GM23338 (cell line): Measurements from ENCODE around the gene MARCKS. TPM values are rescaled to one million over a fixed set of nuclear protein-coding genes. Genes with fewer than 3 reads are reported as not detected.

Source experiments
- ATAC-seq: fragments of 200-7000 bp; cut with Tn5 transposase; 3 replicates; pipeline ENCODE4 v1.9.1; 2020
- DNase-seq: peaks from one replicate; pipeline ENCODE4 v3.0.0-alpha.2; 2015; ENCODE audit warnings: low spot score
- H2AFZ ChIP-seq: fragments of 200-600 bp; sonication (generic); 2 replicates; pipeline ENCODE4 v1.8.0; 2016; ENCODE audit warnings: antibody characterized with exemption, mild to moderate bottlenecking, moderate library complexity
- H3F3A ChIP-seq: fragments of 200-600 bp; sonication (generic); replicated peaks from 2 replicates; pipeline ENCODE4 v1.8.0; 2017; ENCODE audit warnings: antibody characterized with exemption, mixed run types, low read depth
- H3K27ac ChIP-seq: fragments of 200-600 bp; sonication (generic); 2 replicates; pipeline ENCODE4 v1.6.1; 2016; ENCODE audit warnings: low read depth
- H3K27me3 ChIP-seq: fragments of 200-600 bp; sonication (generic); 2 replicates; pipeline ENCODE4 v1.8.0; 2016; ENCODE audit warnings: mild to moderate bottlenecking, mixed run types, moderate library complexity; ENCODE audit not compliant: insufficient read depth
- H3K36me3 ChIP-seq: fragments of 200-600 bp; sonication (generic); 2 replicates; pipeline ENCODE4 v1.8.0; 2016; ENCODE audit warnings: mild to moderate bottlenecking; ENCODE audit not compliant: insufficient read depth
- H3K4me1 ChIP-seq: fragments of 200-600 bp; sonication (generic); 2 replicates; pipeline ENCODE4 v1.8.0; 2016; ENCODE audit warnings: mild to moderate bottlenecking, moderate library complexity; ENCODE audit not compliant: insufficient read depth
- H3K4me2 ChIP-seq: fragments of 200-600 bp; sonication (generic); 2 replicates; pipeline ENCODE4 v1.7.1; 2017; ENCODE audit warnings: mixed run types
- H3K4me3 ChIP-seq: fragments of 200-600 bp; sonication (generic); 2 replicates; pipeline ENCODE4 v1.6.1; 2016; ENCODE audit warnings: mixed run types
- H3K79me2 ChIP-seq: fragments of 200-600 bp; sonication (generic); replicated peaks from 2 replicates; pipeline ENCODE4 v1.8.0; 2017; ENCODE audit warnings: mild to moderate bottlenecking; ENCODE audit not compliant: insufficient read depth
- H3K9me2 ChIP-seq: fragments of 200-600 bp; sonication (generic); 2 replicates; pipeline ENCODE4 v1.8.0; 2017; ENCODE audit not compliant: insufficient read depth
- H4K20me1 ChIP-seq: fragments of 200-600 bp; sonication (generic); replicated peaks from 2 replicates; pipeline ENCODE4 v1.8.0; 2017; ENCODE audit warnings: mild to moderate bottlenecking; ENCODE audit not compliant: insufficient read depth
- H3K27ac Mint-ChIP-seq: 2 replicates; pipeline ENCODE4 v1.8.0; 2020; ENCODE audit warnings: inconsistent platforms, mild to moderate bottlenecking, moderate library complexity, mixed read lengths
- H3K27me3 Mint-ChIP-seq: 3 replicates; pipeline ENCODE4 v1.8.0; 2022; ENCODE audit warnings: low read depth, mild to moderate bottlenecking, moderate library complexity, mixed read lengths, inconsistent platforms; ENCODE audit not compliant: insufficient read depth, poor library complexity
- H3K36me3 Mint-ChIP-seq: 3 replicates; pipeline ENCODE4 v1.8.0; 2021; ENCODE audit warnings: low read depth, mild to moderate bottlenecking, inconsistent platforms, moderate library complexity, mixed read lengths
- H3K4me1 Mint-ChIP-seq: 3 replicates; pipeline ENCODE4 v1.8.0; 2020; ENCODE audit warnings: mild to moderate bottlenecking, inconsistent platforms, mixed read lengths
- H3K4me3 Mint-ChIP-seq: 3 replicates; pipeline ENCODE4 v1.8.0; 2021; ENCODE audit warnings: moderate library complexity, mild to moderate bottlenecking, inconsistent platforms, mixed read lengths
- H3K9me3 Mint-ChIP-seq: 3 replicates; pipeline ENCODE4 v1.8.0; 2020; ENCODE audit warnings: moderate library complexity, mild to moderate bottlenecking, inconsistent platforms, mixed read lengths
- CREB1 ChIP-seq: fragments of 250-450 bp; sonication (Bioruptor Pico); IDR thresholded peaks from 2 replicates; pipeline ENCODE4 v1.5.0; 2020; ENCODE audit warnings: low read depth, mild to moderate bottlenecking, moderate library complexity
- CTCF ChIP-seq, 2 experiments: fragments of 200-600 bp in 1 of 2; sonication (generic) in 1 of 2; conservative IDR thresholded peaks; 2 replicates each; pipeline versions ENCODE4 v1.5.1 to v1.6.1; 2016 to 2017; ENCODE audit warnings: antibody characterized with exemption in 2 of 2, low read depth in 2 of 2, mild to moderate bottlenecking in 2 of 2, moderate library complexity in 1 of 2
- ETS1 ChIP-seq: IDR thresholded peaks from 2 replicates; pipeline ENCODE4 v1.6.1; 2016; ENCODE audit warnings: antibody characterized with exemption
- EZH2 ChIP-seq: fragments of 200-600 bp; sonication (generic); IDR thresholded peaks from one replicate; pipeline ENCODE4 v1.8.0; 2017; ENCODE audit warnings: antibody characterized with exemption, mild to moderate bottlenecking, low read depth; ENCODE audit not compliant: unreplicated experiment
- EZH2phosphoT487 ChIP-seq: fragments of 200-600 bp; sonication (generic); IDR thresholded peaks from one replicate; pipeline ENCODE4 v1.8.1; 2018; ENCODE audit warnings: antibody characterized with exemption; ENCODE audit not compliant: unreplicated experiment
- JUNB ChIP-seq: IDR thresholded peaks from one replicate; pipeline ENCODE4 v1.6.1; 2016; ENCODE audit warnings: antibody characterized with exemption; ENCODE audit not compliant: unreplicated experiment
- NANOG ChIP-seq: IDR thresholded peaks from 2 replicates; pipeline ENCODE4 v1.6.1; 2016; ENCODE audit warnings: antibody characterized with exemption, borderline replicate concordance
- POLR2AphosphoS5 ChIP-seq: IDR thresholded peaks from 2 replicates; pipeline ENCODE4 v1.6.1; 2016; ENCODE audit warnings: antibody characterized with exemption, low read depth
- REST ChIP-seq: IDR thresholded peaks from one replicate; pipeline ENCODE4 v1.6.1; 2018; ENCODE audit warnings: antibody characterized with exemption; ENCODE audit not compliant: unreplicated experiment
- STAT1 ChIP-seq: IDR thresholded peaks from one replicate; pipeline ENCODE4 v1.6.1; 2016; ENCODE audit warnings: antibody characterized with exemption; ENCODE audit not compliant: unreplicated experiment
- ZNF114 ChIP-seq: fragments of 250-450 bp; sonication (Bioruptor Pico); IDR thresholded peaks from 2 replicates; pipeline ENCODE4 v1.5.0; 2020; ENCODE audit warnings: mild to moderate bottlenecking, moderate library complexity
- ZNF331 ChIP-seq: fragments of 250-450 bp; sonication (Bioruptor Pico); IDR thresholded peaks from 2 replicates; pipeline ENCODE4 v1.5.0; 2020; ENCODE audit warnings: low read depth, mild to moderate bottlenecking, moderate library complexity
- ZNF462 ChIP-seq: fragments of 250-450 bp; sonication (Bioruptor Pico); IDR thresholded peaks from 2 replicates; pipeline ENCODE4 v1.5.0; 2020; ENCODE audit warnings: mild to moderate bottlenecking, moderate library complexity
- polyA plus RNA-seq: library from polyadenylated mRNA; unstranded; fragments of >200 nt; fragmentation: Nextera tagmentation; extraction: Ambion mirVana; gene quantifications from 2 replicates; pipeline ENCODE4 v1.2.1, GENCODE V29; 2016
- total RNA-seq: library from RNA; depleted of rRNA; stranded (reverse); fragments of >200 nt; shearing (Covaris generic); gene quantifications from 2 replicates; pipeline ENCODE4 v1.2.3, GENCODE V29; 2014

The MARCKS gene
- total and polyA plus RNA-seq, 2 experiments from 2014 or later, result 71.5 to 85.9 TPM

GRCh38 chr6:113825781-113826180 is 31.4 kb upstream of the MARCKS start:
- Mint-ChIP-seq H3K4me1 (peaks cover 3% of the 10 kb centered on the region; the same call in 1 of the 3 replicates), H3K27ac (no peak overlapping the region), H3K9me3 (no peaks in the 10 kb centered on the region), H3K4me3 (no peak overlapping the region), H3K36me3 (no peaks in the 10 kb centered on the region), H3K27me3 (no peaks in the 10 kb centered on the region)
- H3K36me3 ChIP-seq, result no peaks in the 10 kb centered on the region
- H3K27me3 ChIP-seq, result 0 out of 2 replicates have a peak, but pooled peaks cover 4% of the 10 kb centered on the region
- no peak overlapping the region for H3K27ac ChIP-seq
- ATAC-seq, result no peak; the same call in 2 of the 3 replicates
- no peaks in the 10 kb centered on the region for H3K4me1 ChIP-seq
- H4K20me1 ChIP-seq, result no peaks in the 10 kb centered on the region
- no peak for DNase-seq
- TF ChIP-seq EZH2phosphoT487 (no peak), ETS1 (no peak), NANOG (no peak), JUNB (no peak), CREB1 (CRISPR knock-in tag) (no peak), ZNF114 (no peak), CTCF (conservative IDR thresholded peaks at IDR 0.05; ENCODE audit: low read depth in 2 of 2) (no peak), ZNF331 (CRISPR knock-in tag) (no peak), EZH2 (no peak), REST (no peak), POLR2AphosphoS5 (no peak), STAT1 (no peak), ZNF462 (no peak)
- no peak overlapping the region for H3K4me2 ChIP-seq
- H2AFZ ChIP-seq, result no peak overlapping the region
- no peak overlapping the region for H3K4me3 ChIP-seq
- H3K9me2 ChIP-seq, result no peaks in the 10 kb centered on the region
- H3K79me2 ChIP-seq, result no peaks in the 10 kb centered on the region
- H3F3A ChIP-seq, result no peaks in the 10 kb centered on the region
